Erythroblast (primary cell): ENCODE results near the gene RAMP1.

Experiments
- GATA1 ChIP-seq: IDR thresholded peaks from 2 replicates; pipeline ENCODE4 v1.6.1; 2011; ENCODE audit warnings: low read depth, mild to moderate bottlenecking, control low read depth, low read length, moderate library complexity
- POLR2A ChIP-seq: IDR thresholded peaks from 2 replicates; pipeline ENCODE4 v1.6.1; 2011; ENCODE audit warnings: mild to moderate bottlenecking, low read length

GRCh38 chr2:237909075-237909695, 49.8 kb downstream of the RAMP1 start:
- no peak for TF ChIP-seq POLR2A
- TF ChIP-seq GATA1, result no peak
